ENCODE measurements around the gene HOMER1. TPM values are rescaled to one million over a fixed set of nuclear protein-coding genes. Genes with fewer than 3 reads are reported as not detected.

HOMER1 gene
- total RNA-seq, 1 donor from 2014 or later, result 20.5 TPM

DNA sequence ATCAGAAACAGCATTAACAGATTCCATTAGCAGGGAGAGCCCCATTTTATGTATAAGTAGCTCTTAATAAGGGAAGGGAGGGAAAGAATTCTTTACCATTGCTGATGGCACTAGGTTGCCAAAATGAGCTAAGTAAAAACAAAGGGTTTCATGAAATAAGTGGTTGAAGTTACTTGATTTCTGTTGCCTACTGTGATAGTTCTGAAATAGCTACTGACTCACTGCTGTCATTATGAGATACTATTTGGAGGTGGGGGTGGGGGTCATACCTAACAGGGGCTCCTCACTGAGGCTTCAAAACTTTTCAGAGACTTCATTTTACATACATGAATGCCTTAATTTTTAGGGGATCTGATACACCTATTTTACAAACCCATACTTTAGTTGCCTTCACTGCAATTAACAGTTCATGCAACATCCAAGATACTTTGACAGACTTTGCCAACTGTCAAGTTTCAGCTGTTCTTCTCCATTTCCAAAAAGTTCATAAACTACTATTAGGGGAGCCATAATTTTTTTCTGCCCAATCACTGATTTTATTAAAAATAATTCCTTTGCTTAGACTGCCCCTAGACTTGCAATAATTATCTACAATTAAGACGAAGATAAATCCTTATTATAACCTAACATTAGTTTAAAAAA, 4.6 kb downstream of the HOMER1 start:
- TF ChIP-seq, protein P1, sequence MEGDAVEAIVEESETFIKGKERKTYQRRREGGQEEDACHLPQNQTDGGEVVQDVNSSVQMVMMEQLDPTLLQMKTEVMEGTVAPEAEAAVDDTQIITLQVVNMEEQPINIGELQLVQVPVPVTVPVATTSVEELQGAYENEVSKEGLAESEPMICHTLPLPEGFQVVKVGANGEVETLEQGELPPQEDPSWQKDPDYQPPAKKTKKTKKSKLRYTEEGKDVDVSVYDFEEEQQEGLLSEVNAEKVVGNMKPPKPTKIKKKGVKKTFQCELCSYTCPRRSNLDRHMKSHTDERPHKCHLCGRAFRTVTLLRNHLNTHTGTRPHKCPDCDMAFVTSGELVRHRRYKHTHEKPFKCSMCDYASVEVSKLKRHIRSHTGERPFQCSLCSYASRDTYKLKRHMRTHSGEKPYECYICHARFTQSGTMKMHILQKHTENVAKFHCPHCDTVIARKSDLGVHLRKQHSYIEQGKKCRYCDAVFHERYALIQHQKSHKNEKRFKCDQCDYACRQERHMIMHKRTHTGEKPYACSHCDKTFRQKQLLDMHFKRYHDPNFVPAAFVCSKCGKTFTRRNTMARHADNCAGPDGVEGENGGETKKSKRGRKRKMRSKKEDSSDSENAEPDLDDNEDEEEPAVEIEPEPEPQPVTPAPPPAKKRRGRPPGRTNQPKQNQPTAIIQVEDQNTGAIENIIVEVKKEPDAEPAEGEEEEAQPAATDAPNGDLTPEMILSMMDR (IDR thresholded peaks at IDR 0.05; ENCODE audit: insufficient read depth, low read length, severe bottlenecking), result no peak
- Histone ChIP-seq H3K36me3 (ENCODE audit: control insufficient read depth, insufficient read depth, low read length) (no peaks in the 10 kb centered on the region), H3K27me3 (ENCODE audit: control insufficient read depth, insufficient read depth, low read length) (no peaks in the 10 kb centered on the region), H3K4me3 (ENCODE audit: low read depth, low read length) (no peak overlapping the region)
- no peak for DNase-seq (ENCODE audit: low read depth)
- no peak for FAIRE-seq

DNA sequence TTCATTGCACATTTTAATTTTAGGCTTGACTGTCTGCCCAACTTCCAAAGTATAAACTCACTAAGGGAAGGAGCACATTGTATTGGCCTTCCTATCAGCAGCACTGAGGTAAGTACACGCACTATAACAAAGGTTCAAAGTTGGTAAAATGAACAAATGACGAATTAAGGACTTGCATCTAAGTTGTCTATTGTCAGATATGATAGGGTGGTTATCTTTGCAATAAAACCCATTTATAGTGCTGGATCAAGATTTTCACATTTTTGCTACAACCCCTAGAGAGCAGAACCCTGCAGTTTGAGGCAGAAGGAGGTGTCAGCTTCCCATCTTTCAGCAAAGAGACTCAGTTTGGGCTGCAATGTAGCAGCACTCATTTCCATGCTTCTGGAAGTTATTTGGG, 5.1 kb downstream of the HOMER1 start:
- TF ChIP-seq, protein P1 (IDR thresholded peaks at IDR 0.05; ENCODE audit: insufficient read depth, low read length, severe bottlenecking), result no peak
- H3K36me3 ChIP-seq (ENCODE audit: control insufficient read depth, insufficient read depth, low read length), result no peaks in the 10 kb centered on the region
- DNase-seq (ENCODE audit: low read depth), result no peak

DNA sequence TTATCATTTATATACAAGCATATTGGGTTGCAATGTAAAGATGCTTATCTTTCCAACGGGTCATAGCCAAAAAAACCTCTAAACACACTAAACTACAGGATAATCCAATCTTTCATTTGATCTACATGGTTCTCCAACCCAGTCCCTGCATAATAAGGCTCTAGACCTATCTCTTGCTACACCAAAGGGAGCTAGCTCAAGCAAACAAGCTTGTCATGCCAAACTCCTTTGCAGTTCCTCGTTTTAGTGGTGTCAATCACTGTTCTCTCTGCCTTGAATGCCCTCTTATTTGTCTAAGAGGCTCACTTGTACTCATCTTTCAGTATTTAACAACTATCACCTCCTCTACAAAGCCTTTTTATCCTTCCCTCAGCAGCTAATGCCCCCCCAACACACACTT, 5.6 kb downstream of the HOMER1 start:
- FAIRE-seq (no peak), DNase-seq (ENCODE audit: low read depth) (no peak)
- Histone ChIP-seq H3K27me3 (ENCODE audit: control insufficient read depth, insufficient read depth, low read length) (no peaks in the 10 kb centered on the region), H3K36me3 (ENCODE audit: control insufficient read depth, insufficient read depth, low read length) (no peaks in the 10 kb centered on the region), H3K4me3 (ENCODE audit: low read depth, low read length) (no peak overlapping the region)
- TF ChIP-seq, protein P1 (IDR thresholded peaks at IDR 0.05; ENCODE audit: insufficient read depth, low read length, severe bottlenecking), result no peak

More for the DNA sequence above, 5.1 kb downstream of the HOMER1 start:
- Histone ChIP-seq H3K4me3 (ENCODE audit: low read depth, low read length) (no peak overlapping the region), H3K27me3 (ENCODE audit: control insufficient read depth, insufficient read depth, low read length) (no peaks in the 10 kb centered on the region)
- no peak for FAIRE-seq

DNA sequence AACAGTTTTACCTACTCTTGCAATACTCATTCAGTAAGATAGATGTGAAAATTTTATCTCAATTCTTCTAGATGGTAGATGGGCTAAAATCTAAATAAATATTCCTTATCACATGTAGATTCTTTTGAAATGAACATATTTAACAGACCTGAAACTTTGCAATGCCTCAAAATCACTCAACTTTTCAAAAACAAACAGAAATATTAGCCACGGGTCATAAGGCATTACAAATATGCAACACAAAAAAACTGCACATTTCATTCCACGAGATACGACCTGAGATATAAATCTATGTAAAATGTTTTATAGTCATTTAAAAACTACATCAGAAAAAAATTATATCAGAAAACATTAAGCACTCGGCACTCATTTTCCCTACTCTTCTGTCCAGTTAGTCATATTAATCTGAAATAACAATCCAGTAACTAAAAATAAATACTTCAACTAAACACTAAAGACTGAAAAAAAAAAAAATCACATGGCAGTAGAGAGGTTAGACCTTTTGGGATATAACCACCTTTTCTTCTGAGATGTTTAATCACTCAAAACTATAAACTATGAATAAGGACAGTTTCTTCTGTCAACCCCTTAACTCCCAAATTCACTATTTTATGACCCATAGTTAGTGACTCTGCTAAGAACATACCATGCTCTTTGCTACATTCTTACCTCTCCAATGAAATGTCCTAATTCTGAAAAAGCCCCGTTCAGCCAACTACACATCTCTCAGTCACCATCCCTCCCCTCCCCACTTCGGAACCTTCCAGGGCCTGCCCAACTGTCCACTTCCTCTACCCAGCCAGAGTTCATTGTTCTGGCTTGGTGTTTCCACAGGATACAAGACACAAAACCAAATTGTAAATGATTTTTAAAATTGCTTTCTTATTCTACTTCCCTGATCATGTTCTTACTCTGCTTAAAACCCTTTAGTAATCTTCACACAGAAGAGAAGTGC, 6.4 kb downstream of the HOMER1 start:
- TF ChIP-seq, protein P1 (IDR thresholded peaks at IDR 0.05; ENCODE audit: insufficient read depth, low read length, severe bottlenecking), result no peak
- DNase-seq (ENCODE audit: low read depth) (no peak), FAIRE-seq (no peak)
- Histone ChIP-seq H3K27me3 (ENCODE audit: control insufficient read depth, insufficient read depth, low read length) (no peaks in the 10 kb centered on the region), H3K4me3 (ENCODE audit: low read depth, low read length) (no peak overlapping the region), H3K36me3 (ENCODE audit: control insufficient read depth, insufficient read depth, low read length) (no peaks in the 10 kb centered on the region)

DNA sequence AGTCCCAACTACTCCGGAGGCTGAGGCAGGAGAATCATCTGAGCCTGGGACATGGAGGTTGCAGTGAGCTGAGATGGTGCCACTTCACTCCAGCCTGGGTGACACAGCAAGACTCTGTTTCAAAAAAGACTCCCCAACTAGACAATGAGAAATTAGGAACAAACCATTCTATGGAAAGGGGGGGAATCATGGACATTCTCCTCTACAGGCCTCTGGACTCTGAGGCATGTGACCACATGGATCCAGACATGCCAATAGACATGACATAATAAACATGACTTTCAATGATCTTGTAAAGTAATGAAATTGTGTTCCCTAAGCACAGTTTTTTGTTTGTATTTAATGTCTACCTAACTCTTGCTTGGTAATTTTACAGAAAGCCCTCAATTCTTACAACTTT, 8.8 kb downstream of the HOMER1 start:
- no peak for FAIRE-seq
- DNase-seq (ENCODE audit: low read depth), result no peak
- TF ChIP-seq, protein P1 (IDR thresholded peaks at IDR 0.05; ENCODE audit: insufficient read depth, low read length, severe bottlenecking), result no peak

More for the DNA sequence above, 8.8 kb downstream of the HOMER1 start:
- Histone ChIP-seq H3K36me3 (ENCODE audit: control insufficient read depth, insufficient read depth, low read length) (no peaks in the 10 kb centered on the region), H3K4me3 (ENCODE audit: low read depth, low read length) (no peak overlapping the region), H3K27me3 (ENCODE audit: control insufficient read depth, insufficient read depth, low read length) (no peaks in the 10 kb centered on the region)
